Endothelial cell of umbilical vein (primary cell): ENCODE measurements around the gene ZNF793. TPM values are rescaled to one million over a fixed set of nuclear protein-coding genes. Genes with fewer than 3 reads are reported as not detected.

Experiments
- BruUV-seq: library from RNA; stranded (reverse); fragments of 400-500 nt; replicated peaks from 2 replicates; lab custom pipeline; 2021; lab: Mats Ljungman, UMichigan
- CTCF ChIA-PET: fragments of 300-600, 350-600 bp; sonication (Branson Sonifier 250); formaldehyde crosslinking; loops from one replicate; lab custom pipeline; 2021; ENCODE audit warnings: antibody characterized with exemption, inconsistent platforms; lab: Charles Lee
- POLR2A ChIA-PET: fragments of 300-600, 350-600 bp; sonication (Branson Sonifier 250); formaldehyde crosslinking; loops from one replicate; lab custom pipeline; 2021; ENCODE audit warnings: antibody characterized with exemption, inconsistent platforms; lab: Charles Lee
- DNase-seq: peaks from one replicate; pipeline ENCODE4 v3.0.0-alpha.2; 2011; ENCODE audit warnings: low read depth, low spot score
- FAIRE-seq: peaks from 2 replicates; lab custom pipeline; 2011; peaks lifted over from hg19 to GRCh38; lab: Jason Lieb, UNC
- H2AFZ ChIP-seq: 2 replicates; pipeline ENCODE4 v1.6.0; 2012; ENCODE audit warnings: low read depth, low read length, control low read depth, inconsistent platforms
- H3K27ac ChIP-seq: 2 replicates; pipeline ENCODE4 v1.5.1; 2011; ENCODE audit warnings: low read depth, mild to moderate bottlenecking, control low read depth, low read length, moderate library complexity; ENCODE audit not compliant: insufficient read depth
- H3K27me3 ChIP-seq, 2 experiments: 2 replicates each; pipeline versions ENCODE4 v1.6.0 to v1.6.1; 2011; ENCODE audit warnings: low read length in 2 of 2, mixed read lengths in 1 of 2; ENCODE audit not compliant: control insufficient read depth in 2 of 2, insufficient read depth in 2 of 2
- H3K36me3 ChIP-seq, 2 experiments: 2 replicates in 1 of 2; 3 replicates in 1 of 2; pipeline ENCODE4 v1.5.1; 2011; ENCODE audit warnings: low read length in 2 of 2, mild to moderate bottlenecking in 1 of 2, moderate library complexity in 1 of 2; ENCODE audit not compliant: control insufficient read depth in 2 of 2, insufficient read depth in 2 of 2; ENCODE audit errors: extremely low read depth in 1 of 2
- H3K4me1 ChIP-seq: 3 replicates; pipeline ENCODE4 v1.5.1; 2011; ENCODE audit warnings: mild to moderate bottlenecking, low read length; ENCODE audit not compliant: control insufficient read depth, insufficient read depth; ENCODE audit errors: extremely low read depth
- H3K4me2 ChIP-seq: 2 replicates; pipeline ENCODE4 v1.6.1; 2011; ENCODE audit warnings: low read length, control low read depth, mixed read lengths; ENCODE audit not compliant: insufficient read depth
- H3K4me3 ChIP-seq, 3 experiments: fragments of 200-600 bp in 1 of 3; sonication (generic), shearing (Covaris generic) in 1 of 3; replicated peaks in 1 of 3; 2 replicates each; pipeline ENCODE4 v1.5.1; 2011 to 2016; ENCODE audit warnings: control low read depth in 3 of 3, low read length in 3 of 3, mild to moderate bottlenecking in 2 of 3, inconsistent platforms in 1 of 3, low read depth in 1 of 3, moderate library complexity in 1 of 3; ENCODE audit not compliant: insufficient read depth in 1 of 3
- H3K79me2 ChIP-seq: 2 replicates; pipeline ENCODE4 v1.6.0; 2012; ENCODE audit warnings: low read length, inconsistent platforms; ENCODE audit not compliant: control insufficient read depth, insufficient read depth
- H3K9ac ChIP-seq: replicated peaks from 2 replicates; pipeline ENCODE3; 2011; ENCODE audit warnings: low read length, control low read depth; ENCODE audit not compliant: insufficient read depth; ENCODE audit errors: extremely low read depth
- H3K9me1 ChIP-seq: replicated peaks from 3 replicates; pipeline ENCODE4 v1.6.0; 2011; ENCODE audit warnings: mild to moderate bottlenecking, low read length; ENCODE audit not compliant: control insufficient read depth, insufficient read depth; ENCODE audit errors: extremely low read depth
- H3K9me3 ChIP-seq: replicated peaks from 2 replicates; pipeline ENCODE4 v1.5.1; 2012; ENCODE audit warnings: low read length, inconsistent platforms; ENCODE audit not compliant: control insufficient read depth, insufficient read depth
- H4K20me1 ChIP-seq: replicated peaks from 2 replicates; pipeline ENCODE3; 2011; ENCODE audit warnings: mild to moderate bottlenecking, low read length; ENCODE audit not compliant: control insufficient read depth, insufficient read depth; ENCODE audit errors: extremely low read depth
- EZH2 ChIP-seq: IDR thresholded peaks from 2 replicates; pipeline ENCODE4 v1.6.1; 2012; ENCODE audit warnings: borderline replicate concordance, low read depth, mild to moderate bottlenecking, moderate library complexity, low read length, inconsistent platforms; ENCODE audit not compliant: severe bottlenecking
- JUN ChIP-seq: IDR thresholded peaks from 2 replicates; pipeline ENCODE4 v1.6.1; 2011; ENCODE audit warnings: borderline replicate concordance, low read depth; ENCODE audit not compliant: insufficient read length, insufficient read depth
- MAX ChIP-seq: IDR thresholded peaks from 2 replicates; pipeline ENCODE4 v1.6.1; 2011; ENCODE audit not compliant: insufficient read depth, insufficient read length
- POLR2A ChIP-seq: IDR thresholded peaks from 2 replicates; pipeline ENCODE4 v1.6.1; 2012; ENCODE audit warnings: low read depth, mild to moderate bottlenecking, control low read depth, low read length
- POLR2AphosphoS5 ChIP-seq: IDR thresholded peaks from 2 replicates; pipeline ENCODE4 v1.6.1; 2012; ENCODE audit warnings: low read depth, mild to moderate bottlenecking, control low read depth, low read length, moderate library complexity; ENCODE audit not compliant: insufficient read depth
- dilution Hi-C: fragments of 300-500 bp; cut with MboI; formaldehyde crosslinking; loops from one replicate; pipeline ENCODE4 v1.15.0; 2019; ENCODE audit warnings: low sequenced_read_pairs; ENCODE audit not compliant: extremely low pct_ligation_motif_present
- intact Hi-C: fragments of 100-400 bp; cut with micrococcal nuclease; formaldehyde crosslinking; loops from one replicate; pipeline ENCODE4 v1.10.0; 2022
- polyA plus RNA-seq, 4 experiments: library from polyadenylated mRNA; depleted of rRNA in 3 of 4; stranded (reverse) in 3 of 4; unstranded in 1 of 4; fragments of >200 nt; gene quantifications; 2 replicates each; pipeline versions ENCODE4 v1.2.1 to v1.2.3, GENCODE V29; 2011 to 2012; ENCODE audit warnings: missing spikeins in 1 of 4
- total RNA-seq: library from RNA; stranded (reverse); gene quantifications from 2 replicates; pipeline ENCODE4 v1.2.3, GENCODE V29; 2021

The ZNF793 gene
- total and polyA plus RNA-seq, 2 donors (not counting 3 experiments of a cell fraction or from before 2014, with no cell fraction given): 0.37 to 3.8 TPM

- no peaks in the 10 kb centered on the region for H3K79me2 ChIP-seq
- no peaks in the 10 kb centered on the region for H3K9me3 ChIP-seq
- no peak overlapping the region for H3K9ac ChIP-seq
- intact Hi-C loops: no loop called here
- ChIA-PET CTCF (no interaction called here), POLR2A (no interaction called here)
- H2AFZ ChIP-seq: no peak overlapping the region
- no TSS peak for BruUV-seq
- H3K4me2 ChIP-seq: no peak overlapping the region
- H3K27ac ChIP-seq: no peak overlapping the region
- dilution Hi-C loops: no loop called here
- no peaks in the 10 kb centered on the region for H3K36me3 ChIP-seq
- no peak overlapping the region for H3K4me3 ChIP-seq
- no peaks in the 10 kb centered on the region for H3K9me1 ChIP-seq
- H4K20me1 ChIP-seq: no peaks in the 10 kb centered on the region
- H3K4me1 ChIP-seq: no peaks in the 10 kb centered on the region
- no peaks in the 10 kb centered on the region for H3K27me3 ChIP-seq
- no peak for TF ChIP-seq JUN
- TF ChIP-seq MAX: no peak
- TF ChIP-seq POLR2AphosphoS5: no peak
- TF ChIP-seq EZH2: no peak
- FAIRE-seq (no peak), DNase-seq (no peak)
These were observed 5.1 kb downstream of the ZNF793 start for GRCh38 chr19:37511821-37512220.

- Histone ChIP-seq H2AFZ (no peak overlapping the region), H3K9me3 (no peaks in the 10 kb centered on the region), H4K20me1 (no peaks in the 10 kb centered on the region), H3K4me1 (no peaks in the 10 kb centered on the region), H3K9ac (no peak overlapping the region), H3K79me2 (no peaks in the 10 kb centered on the region), H3K36me3 (no peaks in the 10 kb centered on the region), H3K27ac (no peak overlapping the region), H3K9me1 (no peaks in the 10 kb centered on the region), H3K4me2 (no peak overlapping the region), H3K27me3 (no peaks in the 10 kb centered on the region), H3K4me3 (no peak overlapping the region)
- BruUV-seq: no TSS peak
- POLR2A ChIA-PET: no interaction called here
- no peak for TF ChIP-seq POLR2A
- intact Hi-C loops: no loop called here
- CTCF ChIA-PET: no interaction called here
- DNase-seq (no peak), FAIRE-seq (no peak)
- dilution Hi-C loops: no loop called here
These were observed 6.7 kb downstream of the ZNF793 start for GRCh38 chr19:37513397-37513796.
